SK-N-SH (cell line): Measurements from ENCODE around the gene LEKR1. TPM values are rescaled to one million over a fixed set of nuclear protein-coding genes. Genes with fewer than 3 reads are reported as not detected.

Source experiments
- CTCF ChIA-PET: fragments of 300-600, 350-600 bp; formaldehyde crosslinking; extraction: SDS; loops from one replicate; lab custom pipeline; 2021; lab: Yijun Ruan, JAX
- POLR2A ChIA-PET: fragments of 350-600 bp; sonication (Branson Sonifier 250); formaldehyde crosslinking; extraction: SDS; loops from one replicate; lab custom pipeline; 2020; ENCODE audit warnings: antibody characterized with exemption, inconsistent platforms; lab: Yijun Ruan, JAX
- DNase-seq: peaks from one replicate; pipeline ENCODE4 v3.0.0; 2012
- H2AFZ ChIP-seq: fragments of 200-600 bp; sonication (generic); 2 replicates; pipeline ENCODE4 v1.8.1; 2016; ENCODE audit warnings: antibody characterized with exemption, mild to moderate bottlenecking, low read depth
- H3F3A ChIP-seq: fragments of 200-600 bp; sonication (generic); replicated peaks from 2 replicates; pipeline ENCODE3; 2016; ENCODE audit warnings: antibody characterized with exemption, mild to moderate bottlenecking; ENCODE audit not compliant: insufficient read depth
- H3K27ac ChIP-seq, 2 experiments: fragments of 200-500 bp in 1 of 2; fragments of 200-600 bp in 1 of 2; sonication (Bioruptor generic) in 1 of 2; sonication (generic), shearing (Covaris generic) in 1 of 2; 2 replicates each; pipeline versions ENCODE4 v1.5.1 to v1.6.1; 2014 to 2016; ENCODE audit warnings: low read depth in 2 of 2, inconsistent platforms in 1 of 2, low read length in 1 of 2, mild to moderate bottlenecking in 1 of 2, mixed read lengths in 1 of 2
- H3K27me3 ChIP-seq: fragments of 200-600 bp; sonication (generic), shearing (Covaris generic); 2 replicates; pipeline ENCODE4 v1.6.1; 2016; ENCODE audit warnings: mixed run types; ENCODE audit not compliant: insufficient read depth
- H3K36me3 ChIP-seq, 2 experiments: fragments of 200-500 bp in 1 of 2; fragments of 200-600 bp in 1 of 2; sonication (Bioruptor generic) in 1 of 2; sonication (generic) in 1 of 2; replicated peaks in 1 of 2; 2 replicates each; pipeline versions ENCODE3 to v1.5.1; 2014 to 2016; ENCODE audit warnings: low read length in 1 of 2, mild to moderate bottlenecking in 1 of 2; ENCODE audit not compliant: insufficient read depth in 2 of 2, control insufficient read depth in 1 of 2
- H3K4me1 ChIP-seq, 2 experiments: fragments of 200-500 bp in 1 of 2; fragments of 200-600 bp in 1 of 2; sonication (Bioruptor generic) in 1 of 2; sonication (generic), shearing (Covaris generic) in 1 of 2; 2 replicates each; pipeline versions ENCODE4 v1.5.1 to v1.6.1; 2014 to 2016; ENCODE audit warnings: low read depth in 1 of 2, low read length in 1 of 2, mixed run types in 1 of 2; ENCODE audit not compliant: insufficient read depth in 2 of 2, control insufficient read depth in 1 of 2
- H3K4me2 ChIP-seq: fragments of 200-600 bp; sonication (generic), shearing (Covaris generic); 2 replicates; pipeline ENCODE4 v1.6.1; 2017; ENCODE audit warnings: mixed run types
- H3K4me3 ChIP-seq, 2 experiments: fragments of 200-500 bp in 1 of 2; fragments of 200-600 bp in 1 of 2; sonication (Bioruptor generic) in 1 of 2; sonication (generic), shearing (Covaris generic) in 1 of 2; 2 replicates each; pipeline versions ENCODE4 v1.5.1 to v1.8.1; 2014 to 2016; ENCODE audit warnings: low read depth in 2 of 2, inconsistent platforms in 1 of 2, low read length in 1 of 2, mild to moderate bottlenecking in 1 of 2, mixed read lengths in 1 of 2, moderate library complexity in 1 of 2
- H3K79me2 ChIP-seq: fragments of 200-600 bp; sonication (generic); 2 replicates; pipeline ENCODE4 v1.8.1; 2017; ENCODE audit warnings: mild to moderate bottlenecking; ENCODE audit not compliant: insufficient read depth
- H3K9ac ChIP-seq: fragments of 200-600 bp; sonication (generic); 2 replicates; pipeline ENCODE4 v1.6.1; 2017; ENCODE audit warnings: mixed run types
- H3K9me2 ChIP-seq: fragments of 200-600 bp; sonication (generic); 2 replicates; pipeline ENCODE4 v1.6.1; 2017; ENCODE audit warnings: mixed run types
- H3K9me3 ChIP-seq: fragments of 200-600 bp; sonication (generic); 2 replicates; pipeline ENCODE4 v1.6.1; 2017; ENCODE audit warnings: mixed run types, mild to moderate bottlenecking, moderate library complexity
- H4K20me1 ChIP-seq: fragments of 200-600 bp; sonication (generic); 2 replicates; pipeline ENCODE4 v1.6.1; 2017; ENCODE audit warnings: mild to moderate bottlenecking, mixed run types; ENCODE audit not compliant: insufficient read depth
- EP300 ChIP-seq, 2 experiments: IDR thresholded peaks; 2 replicates each; pipeline versions ENCODE4 v1.4.0 to v1.6.1; 2012; ENCODE audit warnings: borderline replicate concordance in 1 of 2, low read depth in 1 of 2, low read length in 1 of 2
- EZH2phosphoT487 ChIP-seq: fragments of 200-600 bp; sonication (generic); IDR thresholded peaks from 2 replicates; pipeline ENCODE4 v1.6.1; 2017; ENCODE audit warnings: low read depth, mixed run types, mild to moderate bottlenecking, antibody characterized with exemption, moderate library complexity, borderline replicate concordance
- FOSL2 ChIP-seq: IDR thresholded peaks from 2 replicates; pipeline ENCODE4 v1.4.0; 2012; ENCODE audit warnings: low read depth, mild to moderate bottlenecking, moderate library complexity, borderline replicate concordance
- FOXJ3 ChIP-seq: sonication (generic); formaldehyde crosslinking; IDR thresholded peaks from 2 replicates; pipeline ENCODE4 v1.5.1; 2020; ENCODE audit warnings: mild to moderate bottlenecking, missing genetic modification reagents
- FOXM1 ChIP-seq: IDR thresholded peaks from 2 replicates; pipeline ENCODE4 v1.4.0; 2012; ENCODE audit warnings: low read depth, mild to moderate bottlenecking
- MEF2A ChIP-seq: IDR thresholded peaks from 2 replicates; pipeline ENCODE4 v1.4.0; 2012; ENCODE audit warnings: low read depth, borderline replicate concordance
- NRF1 ChIP-seq: IDR thresholded peaks from 2 replicates; pipeline ENCODE4 v1.6.1; 2012; ENCODE audit warnings: low read depth, mild to moderate bottlenecking, low read length
- RAD21 ChIP-seq: IDR thresholded peaks from 2 replicates; pipeline ENCODE4 v1.6.1; 2012; ENCODE audit warnings: mild to moderate bottlenecking, low read length
- RCOR1 ChIP-seq: fragments of 150-350 bp; IDR thresholded peaks from 2 replicates; pipeline ENCODE4 v1.6.1; 2017; ENCODE audit warnings: antibody characterized with exemption, low read length
- RFX5 ChIP-seq: IDR thresholded peaks from 2 replicates; pipeline ENCODE4 v1.6.1; 2012; ENCODE audit warnings: mild to moderate bottlenecking, improper control_type of control experiment, low read length
- RXRA ChIP-seq: IDR thresholded peaks from 2 replicates; pipeline ENCODE4 v1.4.0; 2012; ENCODE audit warnings: low read depth, mild to moderate bottlenecking, borderline replicate concordance
- TAF1 ChIP-seq: IDR thresholded peaks from 2 replicates; pipeline ENCODE4 v1.6.1; 2012; ENCODE audit warnings: low read depth, mild to moderate bottlenecking, low read length, moderate library complexity, borderline replicate concordance
- TEAD4 ChIP-seq: IDR thresholded peaks from 2 replicates; pipeline ENCODE4 v1.4.0; 2012; ENCODE audit warnings: mild to moderate bottlenecking, borderline replicate concordance; ENCODE audit not compliant: insufficient read depth
- USF1 ChIP-seq: IDR thresholded peaks from 2 replicates; pipeline ENCODE4 v1.4.0; 2012; ENCODE audit warnings: low read depth, borderline replicate concordance
- YY1 ChIP-seq: IDR thresholded peaks from 2 replicates; pipeline ENCODE4 v1.4.0; 2012; ENCODE audit warnings: low read depth, mild to moderate bottlenecking
- ZBTB33 ChIP-seq: IDR thresholded peaks from 2 replicates; pipeline ENCODE4 v1.4.0; 2012; ENCODE audit warnings: low read depth, borderline replicate concordance
- WGBS: methylation state at CpG from one replicate; pipeline ENCODE4 v1.1.6; 2017; ENCODE audit warnings: low lambda C conversion rate; 5-methylcytosine and 5-hydroxymethylcytosine counted together
- polyA plus RNA-seq, 3 experiments: library from polyadenylated mRNA; depleted of rRNA; stranded (reverse); fragments of >200 nt; gene quantifications; 2 replicates each; pipeline ENCODE4 v1.2.3, GENCODE V29; 2012

The LEKR1 gene
- polyA plus RNA-seq, 1 of the 3 experiments (the other 2 are of a cell fraction), result 0.30 TPM

- TF ChIP-seq RFX5 (no peak), TEAD4 (no peak), EZH2phosphoT487 (no peak), RCOR1 (no peak), MEF2A (no peak), ZBTB33 (no peak), FOXJ3 (CRISPR knock-in tag) (no peak), RAD21 (no peak), FOSL2 (no peak), TAF1 (no peak), NRF1 (no peak)
- 92% methylated on average over 2 of the region's 2 CpGs for WGBS
- H3K9me3 ChIP-seq, result no peaks in the 10 kb centered on the region
- H3K79me2 ChIP-seq, result no peaks in the 10 kb centered on the region
- no peaks in the 10 kb centered on the region for H3K27me3 ChIP-seq
- no peak overlapping the region for H3K27ac ChIP-seq
- POLR2A ChIA-PET, result no interaction called here
- H3K4me3 ChIP-seq, result no peak overlapping the region
- no peak overlapping the region for H3K9ac ChIP-seq
- no peaks in the 10 kb centered on the region for H3K36me3 ChIP-seq
- H3F3A ChIP-seq, result no peaks in the 10 kb centered on the region
- no peaks in the 10 kb centered on the region for H3K4me1 ChIP-seq
- H3K9me2 ChIP-seq, result no peaks in the 10 kb centered on the region
- no peak for DNase-seq
- H4K20me1 ChIP-seq, result no peaks in the 10 kb centered on the region
- H2AFZ ChIP-seq, result no peak overlapping the region
- H3K4me2 ChIP-seq, result no peak overlapping the region
- CTCF ChIA-PET, result interaction anchor here (1.3 kb wide), 1 partner anchor 12 kb away, joined by 4 read pairs; no protein-coding TSS in a partner anchor
Measured at GRCh38 chr3:156938724-156939123, 112.6 kb downstream of the LEKR1 start.

GRCh38 chr3:156939315-156939714 lies 113.2 kb downstream of the LEKR1 start:
- H3K4me2 ChIP-seq, result no peak overlapping the region
- no peak overlapping the region for H3K9ac ChIP-seq
- H3K27me3 ChIP-seq, result no peaks in the 10 kb centered on the region
- H2AFZ ChIP-seq, result no peak overlapping the region
- TF ChIP-seq USF1 (no peak), YY1 (no peak), EP300 (IDR thresholded peaks at IDR 0.05; ENCODE audit: borderline replicate concordance in 1 of 2, low read depth in 1 of 2, low read length in 1 of 2) (no peak), RCOR1 (no peak), FOXM1 (no peak), RXRA (no peak)
- ChIA-PET POLR2A (no interaction called here), CTCF (interaction anchor here (1.3 kb wide), 1 partner anchor 12 kb away, joined by 4 read pairs; no protein-coding TSS in a partner anchor)
- no peaks in the 10 kb centered on the region for H3K9me2 ChIP-seq
- no peaks in the 10 kb centered on the region for H3F3A ChIP-seq
- no peak overlapping the region for H3K27ac ChIP-seq
- H3K79me2 ChIP-seq, result no peaks in the 10 kb centered on the region
- no peak for DNase-seq
- no peaks in the 10 kb centered on the region for H3K9me3 ChIP-seq
- no peaks in the 10 kb centered on the region for H3K36me3 ChIP-seq
- no peaks in the 10 kb centered on the region for H3K4me1 ChIP-seq
- no peaks in the 10 kb centered on the region for H4K20me1 ChIP-seq
- H3K4me3 ChIP-seq, result no peak overlapping the region
- 100% methylated on average over 1 of the region's 1 CpG for WGBS
